22Rv1 (cell line): ENCODE results near the gene KCNF1.

Experiments used
- H3K27ac ChIP-seq: fragments of 450-650 bp; 2 replicates; pipeline ENCODE4 v1.5.1; 2017
- CTCF ChIP-seq: fragments of 450-650 bp; IDR thresholded peaks from 2 replicates; pipeline ENCODE4 v1.5.1; 2017; ENCODE audit warnings: mild to moderate bottlenecking
- ZFX ChIP-seq: fragments of 450-650 bp; IDR thresholded peaks from 2 replicates; pipeline ENCODE4 v1.6.1; 2017; ENCODE audit warnings: antibody characterized with exemption, borderline replicate concordance

The KCNF1 gene

GRCh38 chr2:10880586-10881321, 31.0 kb upstream of the KCNF1 start:
- no peak overlapping the region for H3K27ac ChIP-seq
- TF ChIP-seq CTCF (no peak), ZFX (no peak)

GRCh38 chr2:10882568-10882967, 29.2 kb upstream of the KCNF1 start:
- H3K27ac ChIP-seq: no peak overlapping the region
- no peak for TF ChIP-seq ZFX
- TF ChIP-seq CTCF: no peak

GRCh38 chr2:10883066-10883465, 28.7 kb upstream of the KCNF1 start:
- TF ChIP-seq CTCF: no peak
- TF ChIP-seq ZFX: no peak
- no peak overlapping the region for H3K27ac ChIP-seq

GRCh38 chr2:10883801-10884478, 27.8 kb upstream of the KCNF1 start:
- no peak overlapping the region for H3K27ac ChIP-seq
- TF ChIP-seq ZFX: no peak
- TF ChIP-seq CTCF: no peak

- no peak for TF ChIP-seq CTCF
- TF ChIP-seq ZFX: no peak
- H3K27ac ChIP-seq: no peak overlapping the region
These were observed 27.2 kb upstream of the KCNF1 start for GRCh38 chr2:10884574-10884975.

- no peak overlapping the region for H3K27ac ChIP-seq
- TF ChIP-seq CTCF (no peak), ZFX (no peak)
These were observed 26.5 kb upstream of the KCNF1 start for GRCh38 chr2:10885094-10885860.
